HG03521 (cell line): ENCODE results near the gene FSD1L.
"Not testable (repeated sequence)": the region's sequence is repeated elsewhere in the genome, so short reads cannot be mapped to it uniquely, and the experiment has no call there.

Source experiments
- ATAC-seq: cut with Tn5 transposase; IDR thresholded peaks from one replicate; pipeline ENCODE4 v1.9.1; 2021; ENCODE audit warnings: mild to moderate bottlenecking, moderate library complexity; ENCODE audit not compliant: unreplicated experiment

Gene FSD1L

GRCh38 chr9:105483618-105484017, 35.8 kb downstream of the FSD1L start:
- ATAC-seq: no peak

- no peak for ATAC-seq
Measured at GRCh38 chr9:105484226-105484625, 36.4 kb downstream of the FSD1L start.

GRCh38 chr9:105485131-105485530, 37.3 kb downstream of the FSD1L start:
- ATAC-seq: no peak

- no peak for ATAC-seq
Measured at GRCh38 chr9:105496826-105497225, 49.0 kb downstream of the FSD1L start.

GRCh38 chr9:105497704-105498103, 49.9 kb downstream of the FSD1L start:
- no peak for ATAC-seq

GRCh38 chr9:105500108-105500766, 52.4 kb downstream of the FSD1L start:
- peak; percentile 58 for ATAC-seq

GRCh38 chr9:105501414-105501813, 53.6 kb downstream of the FSD1L start:
- ATAC-seq: no peak

- no peak for ATAC-seq
Measured at GRCh38 chr9:105502276-105502675, 54.4 kb downstream of the FSD1L start.

GRCh38 chr9:105503881-105504280, 56.0 kb downstream of the FSD1L start:
- no peak for ATAC-seq

- ATAC-seq: no peak
Measured at GRCh38 chr9:105507096-105507790, 59.4 kb downstream of the FSD1L start.

GRCh38 chr9:105508530-105508929, 60.7 kb downstream of the FSD1L start:
- no peak for ATAC-seq

- ATAC-seq: peak; percentile 80
Measured at GRCh38 chr9:105510024-105510423, 62.2 kb downstream of the FSD1L start.

- ATAC-seq: no peak
Measured at GRCh38 chr9:105511446-105511845, 63.6 kb downstream of the FSD1L start.

GRCh38 chr9:105515811-105516413, 68.1 kb downstream of the FSD1L start:
- ATAC-seq: no peak

- peak; percentile 74 for ATAC-seq
Measured at GRCh38 chr9:105519710-105520369, 72.0 kb downstream of the FSD1L start.

- not testable (repeated sequence) for ATAC-seq
Measured at GRCh38 chr9:105520992-105521391, 73.2 kb downstream of the FSD1L start.

- peak; percentile 51 for ATAC-seq
Measured at GRCh38 chr9:105522618-105523385, 75.0 kb downstream of the FSD1L start.

GRCh38 chr9:105531530-105531929, 83.7 kb downstream of the FSD1L start:
- ATAC-seq: no peak

GRCh38 chr9:105535920-105536668, 88.3 kb downstream of the FSD1L start:
- peak; percentile 50 for ATAC-seq

- ATAC-seq: no peak
Measured at GRCh38 chr9:105539452-105539851, 91.6 kb downstream of the FSD1L start.
